ENCODE results near the gene HCN3.

GRCh38 chr1:155322571-155322952 lies 45.3 kb downstream of the HCN3 start:
- TF ChIP-seq POLR2A (IDR thresholded peaks at IDR 0.05; ENCODE audit: low read length) (no peak), GATA1 (IDR thresholded peaks at IDR 0.05; ENCODE audit: low read depth, low read length) (no peak)

All from erythroblast (primary cell).